HepG2 (cell line): ENCODE results near the gene KLF9. TPM values are rescaled to one million over a fixed set of nuclear protein-coding genes. Genes with fewer than 3 reads are reported as not detected.
A peak's percentile ranks its signal among the peaks of the same experiment; 100 is the strongest.

Experiments
- BCL6 ChIP-seq: IDR thresholded peaks from 2 replicates; pipeline ENCODE4 v1.6.1; 2016; ENCODE audit warnings: missing genetic modification reagents, missing compliant biosample characterization
- FOSL2 ChIP-seq: sonication (generic); formaldehyde crosslinking; IDR thresholded peaks from 2 replicates; pipeline ENCODE4 v1.4.0; 2020; ENCODE audit warnings: missing genetic modification reagents
- KDM4B ChIP-seq: sonication (generic); formaldehyde crosslinking; IDR thresholded peaks from 2 replicates; pipeline ENCODE4 v1.4.0; 2020; ENCODE audit warnings: missing genetic modification reagents
- polyA plus RNA-seq, 8 experiments: library from polyadenylated mRNA; depleted of rRNA in 3 of 8; stranded (reverse) in 7 of 8; unstranded in 1 of 8; fragments of >200 nt; fragmentation: Illumina TruSeq in 4 of 8; extraction: Trizol in 4 of 8; gene quantifications; 2 replicates each; pipeline versions ENCODE4 v1.2.1 to v1.2.3, GENCODE V29; 2011 to 2016; ENCODE audit warnings: low read depth in 4 of 8, missing spikeins in 1 of 8, mixed read lengths in 1 of 8; ENCODE audit not compliant: insufficient read depth in 1 of 8
- total RNA-seq, 5 experiments: library from RNA; depleted of rRNA; stranded (reverse); fragments of >200 nt; fragmentation: Illumina TruSeq; extraction: Trizol; gene quantifications; 2 replicates each; pipeline ENCODE4 v1.2.3, GENCODE V29; 2016; ENCODE audit warnings: low read depth in 1 of 5
- TF ChIP-seq, protein P1 (sequence below): fragments of 450-650 bp; IDR thresholded peaks from 2 replicates; pipeline ENCODE4 v1.6.1; 2017; ENCODE audit warnings: mild to moderate bottlenecking
- TF ChIP-seq, protein P2 (sequence below): sonication (generic); formaldehyde crosslinking; IDR thresholded peaks from 2 replicates; pipeline ENCODE4 v1.8.1; 2022; ENCODE audit warnings: mild to moderate bottlenecking, missing genetic modification reagents
- TF ChIP-seq, protein P3 (sequence below), 2 experiments: fragments of 450-650 bp in 1 of 2; sonication (generic) in 1 of 2; formaldehyde crosslinking in 1 of 2; IDR thresholded peaks; 2 replicates each; pipeline versions ENCODE4 v1.6.1 to v1.8.0; 2016 to 2022; ENCODE audit warnings: antibody characterized with exemption in 1 of 2, mild to moderate bottlenecking in 1 of 2, missing genetic modification reagents in 1 of 2
- TF ChIP-seq, protein P4 (sequence below): sonication (generic); formaldehyde crosslinking; IDR thresholded peaks from 2 replicates; pipeline ENCODE4 v1.4.0; 2020; ENCODE audit warnings: mild to moderate bottlenecking, low read depth, missing genetic modification reagents
- TF ChIP-seq, protein P5 (sequence below): sonication (generic); formaldehyde crosslinking; IDR thresholded peaks from 2 replicates; pipeline ENCODE4 v1.4.0; 2020; ENCODE audit warnings: low read depth, missing genetic modification reagents

The KLF9 gene
- total and polyA plus RNA-seq, 2 of the 13 experiments (the other 11 are each of a cell fraction or from before 2014, with no cell fraction given) = 5.7 to 7.2 TPM

DNA sequence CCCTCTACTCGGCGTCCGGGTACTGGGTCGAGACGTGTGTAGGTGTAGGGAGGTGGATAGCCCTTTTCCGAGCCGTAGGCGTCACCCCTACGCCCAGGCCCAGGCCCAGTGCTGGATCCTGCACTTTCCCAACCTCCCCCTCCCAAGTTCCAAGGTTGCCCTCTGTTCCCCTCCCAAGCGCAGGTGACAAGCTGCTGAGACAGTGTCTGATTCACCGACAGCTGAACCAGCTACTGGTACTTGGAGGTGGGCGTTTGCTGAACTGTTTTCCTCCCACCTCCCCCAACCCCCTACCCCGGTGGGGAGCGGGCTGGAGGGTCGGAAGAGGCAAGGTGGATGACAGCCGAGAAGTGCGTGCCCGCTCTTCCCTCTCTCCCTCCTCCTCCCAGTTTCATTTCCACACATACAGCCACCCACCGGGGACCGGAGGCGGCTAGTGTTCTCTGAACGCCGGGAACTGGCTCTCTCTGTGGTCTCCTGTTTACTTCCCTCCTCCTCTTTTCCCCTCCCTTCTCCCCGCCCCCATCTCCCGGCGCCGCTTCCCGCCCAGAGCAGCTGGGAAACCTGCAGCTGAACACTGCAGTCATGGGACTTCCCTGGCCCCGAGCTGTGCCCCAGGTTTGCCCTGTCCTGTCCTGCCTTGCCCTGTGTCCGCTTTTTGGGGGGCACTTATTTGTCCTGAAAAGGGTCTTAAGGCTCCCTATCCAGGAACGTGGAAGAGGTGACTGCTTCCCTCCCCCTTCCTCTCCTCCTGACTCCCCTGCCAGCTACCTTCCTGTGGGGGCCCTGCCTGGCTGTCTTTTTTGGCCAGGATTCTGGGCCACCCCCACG, 6.2 kb upstream of the KLF9 start (continued):
- TF ChIP-seq, protein P1, sequence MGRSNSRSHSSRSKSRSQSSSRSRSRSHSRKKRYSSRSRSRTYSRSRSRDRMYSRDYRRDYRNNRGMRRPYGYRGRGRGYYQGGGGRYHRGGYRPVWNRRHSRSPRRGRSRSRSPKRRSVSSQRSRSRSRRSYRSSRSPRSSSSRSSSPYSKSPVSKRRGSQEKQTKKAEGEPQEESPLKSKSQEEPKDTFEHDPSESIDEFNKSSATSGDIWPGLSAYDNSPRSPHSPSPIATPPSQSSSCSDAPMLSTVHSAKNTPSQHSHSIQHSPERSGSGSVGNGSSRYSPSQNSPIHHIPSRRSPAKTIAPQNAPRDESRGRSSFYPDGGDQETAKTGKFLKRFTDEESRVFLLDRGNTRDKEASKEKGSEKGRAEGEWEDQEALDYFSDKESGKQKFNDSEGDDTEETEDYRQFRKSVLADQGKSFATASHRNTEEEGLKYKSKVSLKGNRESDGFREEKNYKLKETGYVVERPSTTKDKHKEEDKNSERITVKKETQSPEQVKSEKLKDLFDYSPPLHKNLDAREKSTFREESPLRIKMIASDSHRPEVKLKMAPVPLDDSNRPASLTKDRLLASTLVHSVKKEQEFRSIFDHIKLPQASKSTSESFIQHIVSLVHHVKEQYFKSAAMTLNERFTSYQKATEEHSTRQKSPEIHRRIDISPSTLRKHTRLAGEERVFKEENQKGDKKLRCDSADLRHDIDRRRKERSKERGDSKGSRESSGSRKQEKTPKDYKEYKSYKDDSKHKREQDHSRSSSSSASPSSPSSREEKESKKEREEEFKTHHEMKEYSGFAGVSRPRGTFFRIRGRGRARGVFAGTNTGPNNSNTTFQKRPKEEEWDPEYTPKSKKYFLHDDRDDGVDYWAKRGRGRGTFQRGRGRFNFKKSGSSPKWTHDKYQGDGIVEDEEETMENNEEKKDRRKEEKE = no peak
- TF ChIP-seq, protein P2, sequence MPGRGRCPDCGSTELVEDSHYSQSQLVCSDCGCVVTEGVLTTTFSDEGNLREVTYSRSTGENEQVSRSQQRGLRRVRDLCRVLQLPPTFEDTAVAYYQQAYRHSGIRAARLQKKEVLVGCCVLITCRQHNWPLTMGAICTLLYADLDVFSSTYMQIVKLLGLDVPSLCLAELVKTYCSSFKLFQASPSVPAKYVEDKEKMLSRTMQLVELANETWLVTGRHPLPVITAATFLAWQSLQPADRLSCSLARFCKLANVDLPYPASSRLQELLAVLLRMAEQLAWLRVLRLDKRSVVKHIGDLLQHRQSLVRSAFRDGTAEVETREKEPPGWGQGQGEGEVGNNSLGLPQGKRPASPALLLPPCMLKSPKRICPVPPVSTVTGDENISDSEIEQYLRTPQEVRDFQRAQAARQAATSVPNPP (CRISPR knock-in tag) = no peak
- TF ChIP-seq FOSL2 (CRISPR knock-in tag) (peak; percentile 65), KDM4B (no peak; the same call in 1 of the 2 replicates), BCL6 (CRISPR knock-in tag) (peak; percentile 59; the same call in 1 of the 2 replicates)
- TF ChIP-seq, protein P3, sequence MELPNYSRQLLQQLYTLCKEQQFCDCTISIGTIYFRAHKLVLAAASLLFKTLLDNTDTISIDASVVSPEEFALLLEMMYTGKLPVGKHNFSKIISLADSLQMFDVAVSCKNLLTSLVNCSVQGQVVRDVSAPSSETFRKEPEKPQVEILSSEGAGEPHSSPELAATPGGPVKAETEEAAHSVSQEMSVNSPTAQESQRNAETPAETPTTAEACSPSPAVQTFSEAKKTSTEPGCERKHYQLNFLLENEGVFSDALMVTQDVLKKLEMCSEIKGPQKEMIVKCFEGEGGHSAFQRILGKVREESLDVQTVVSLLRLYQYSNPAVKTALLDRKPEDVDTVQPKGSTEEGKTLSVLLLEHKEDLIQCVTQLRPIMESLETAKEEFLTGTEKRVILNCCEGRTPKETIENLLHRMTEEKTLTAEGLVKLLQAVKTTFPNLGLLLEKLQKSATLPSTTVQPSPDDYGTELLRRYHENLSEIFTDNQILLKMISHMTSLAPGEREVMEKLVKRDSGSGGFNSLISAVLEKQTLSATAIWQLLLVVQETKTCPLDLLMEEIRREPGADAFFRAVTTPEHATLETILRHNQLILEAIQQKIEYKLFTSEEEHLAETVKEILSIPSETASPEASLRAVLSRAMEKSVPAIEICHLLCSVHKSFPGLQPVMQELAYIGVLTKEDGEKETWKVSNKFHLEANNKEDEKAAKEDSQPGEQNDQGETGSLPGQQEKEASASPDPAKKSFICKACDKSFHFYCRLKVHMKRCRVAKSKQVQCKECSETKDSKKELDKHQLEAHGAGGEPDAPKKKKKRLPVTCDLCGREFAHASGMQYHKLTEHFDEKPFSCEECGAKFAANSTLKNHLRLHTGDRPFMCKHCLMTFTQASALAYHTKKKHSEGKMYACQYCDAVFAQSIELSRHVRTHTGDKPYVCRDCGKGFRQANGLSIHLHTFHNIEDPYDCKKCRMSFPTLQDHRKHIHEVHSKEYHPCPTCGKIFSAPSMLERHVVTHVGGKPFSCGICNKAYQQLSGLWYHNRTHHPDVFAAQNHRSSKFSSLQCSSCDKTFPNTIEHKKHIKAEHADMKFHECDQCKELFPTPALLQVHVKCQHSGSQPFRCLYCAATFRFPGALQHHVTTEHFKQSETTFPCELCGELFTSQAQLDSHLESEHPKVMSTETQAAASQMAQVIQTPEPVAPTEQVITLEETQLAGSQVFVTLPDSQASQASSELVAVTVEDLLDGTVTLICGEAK (IDR thresholded peaks at IDR 0.05) = no peak
- TF ChIP-seq, protein P3 (CRISPR knock-in tag; IDR thresholded peaks at IDR 0.05) = no peak; the same call in 1 of the 2 replicates
- TF ChIP-seq, protein P4, sequence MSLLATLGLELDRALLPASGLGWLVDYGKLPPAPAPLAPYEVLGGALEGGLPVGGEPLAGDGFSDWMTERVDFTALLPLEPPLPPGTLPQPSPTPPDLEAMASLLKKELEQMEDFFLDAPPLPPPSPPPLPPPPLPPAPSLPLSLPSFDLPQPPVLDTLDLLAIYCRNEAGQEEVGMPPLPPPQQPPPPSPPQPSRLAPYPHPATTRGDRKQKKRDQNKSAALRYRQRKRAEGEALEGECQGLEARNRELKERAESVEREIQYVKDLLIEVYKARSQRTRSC (CRISPR knock-in tag) = no peak
- TF ChIP-seq, protein P5, sequence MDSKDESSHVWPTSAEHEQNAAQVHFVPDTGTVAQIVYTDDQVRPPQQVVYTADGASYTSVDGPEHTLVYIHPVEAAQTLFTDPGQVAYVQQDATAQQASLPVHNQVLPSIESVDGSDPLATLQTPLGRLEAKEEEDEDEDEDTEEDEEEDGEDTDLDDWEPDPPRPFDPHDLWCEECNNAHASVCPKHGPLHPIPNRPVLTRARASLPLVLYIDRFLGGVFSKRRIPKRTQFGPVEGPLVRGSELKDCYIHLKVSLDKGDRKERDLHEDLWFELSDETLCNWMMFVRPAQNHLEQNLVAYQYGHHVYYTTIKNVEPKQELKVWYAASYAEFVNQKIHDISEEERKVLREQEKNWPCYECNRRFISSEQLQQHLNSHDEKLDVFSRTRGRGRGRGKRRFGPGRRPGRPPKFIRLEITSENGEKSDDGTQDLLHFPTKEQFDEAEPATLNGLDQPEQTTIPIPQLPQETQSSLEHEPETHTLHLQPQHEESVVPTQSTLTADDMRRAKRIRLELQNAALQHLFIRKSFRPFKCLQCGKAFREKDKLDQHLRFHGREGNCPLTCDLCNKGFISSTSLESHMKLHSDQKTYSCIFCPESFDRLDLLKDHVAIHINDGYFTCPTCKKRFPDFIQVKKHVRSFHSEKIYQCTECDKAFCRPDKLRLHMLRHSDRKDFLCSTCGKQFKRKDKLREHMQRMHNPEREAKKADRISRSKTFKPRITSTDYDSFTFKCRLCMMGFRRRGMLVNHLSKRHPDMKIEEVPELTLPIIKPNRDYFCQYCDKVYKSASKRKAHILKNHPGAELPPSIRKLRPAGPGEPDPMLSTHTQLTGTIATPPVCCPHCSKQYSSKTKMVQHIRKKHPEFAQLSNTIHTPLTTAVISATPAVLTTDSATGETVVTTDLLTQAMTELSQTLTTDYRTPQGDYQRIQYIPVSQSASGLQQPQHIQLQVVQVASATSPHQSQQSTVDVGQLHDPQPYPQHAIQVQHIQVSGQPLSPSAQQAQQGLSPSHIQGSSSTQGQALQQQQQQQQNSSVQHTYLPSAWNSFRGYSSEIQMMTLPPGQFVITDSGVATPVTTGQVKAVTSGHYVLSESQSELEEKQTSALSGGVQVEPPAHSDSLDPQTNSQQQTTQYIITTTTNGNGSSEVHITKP (CRISPR knock-in tag) = 0 out of 2 replicates have a peak, but pooled peaks have one; percentile 26
